ENCODE results near the gene ALKBH5. TPM values are rescaled to one million over a fixed set of nuclear protein-coding genes. Genes with fewer than 3 reads are reported as not detected.
A peak's percentile ranks its signal among the peaks of the same experiment; 100 is the strongest.
"Not testable (repeated sequence)": the region's sequence is repeated elsewhere in the genome, so short reads cannot be mapped to it uniquely, and the experiment has no call there.

ALKBH5 gene
- total RNA-seq, 1 experiment from 2014 or later = 69.5 TPM

DNA sequence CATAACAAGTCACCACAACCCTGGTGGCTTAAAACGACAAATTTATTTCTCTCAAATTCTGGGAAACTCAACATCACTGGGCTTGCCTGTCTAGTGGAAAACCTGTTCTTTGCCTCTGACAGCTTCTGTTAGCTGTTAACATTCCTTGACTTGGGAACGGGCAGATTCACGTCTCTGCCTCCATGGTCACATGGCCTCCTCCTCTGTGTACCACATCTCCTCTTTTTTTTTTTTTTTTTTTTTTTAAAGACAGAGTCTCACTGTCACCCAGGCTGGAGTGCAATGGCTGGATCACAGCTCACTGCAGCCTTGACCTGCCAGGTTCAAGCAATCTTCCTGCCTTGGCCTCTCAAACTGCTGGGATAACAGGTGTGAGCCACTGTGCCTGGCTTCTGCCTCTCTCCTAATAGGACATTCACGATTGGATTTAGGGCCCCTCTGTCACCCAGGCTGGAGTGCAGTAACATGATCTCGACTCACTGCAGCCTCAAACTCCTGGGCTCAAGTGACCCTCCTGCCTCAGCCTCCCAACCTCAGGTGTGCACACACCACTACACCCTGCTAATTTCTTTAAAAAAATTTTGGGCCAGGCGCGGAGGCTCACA, 30.1 kb downstream of the ALKBH5 start:
- H3K36me3 Mint-ChIP-seq (ENCODE audit: insufficient read depth, unreplicated experiment) = peaks cover 27% of the 10 kb centered on the region
- BruUV-seq (replicated peaks) = no TSS peak
- intact Hi-C loops (cut with micrococcal nuclease) = loop anchor here (10.0 kb wide), 1 partner anchor 69 kb away; no protein-coding TSS in a partner anchor

GRCh38 chr17:18216906-18217305, 33.3 kb downstream of the ALKBH5 start:
- not testable (repeated sequence) for H3K27me3 Mint-ChIP-seq (ENCODE audit: insufficient read depth, unreplicated experiment); H3K36me3 Mint-ChIP-seq (ENCODE audit: insufficient read depth, unreplicated experiment); DNase-seq (ENCODE audit: unreplicated experiment); BruUV-seq (replicated peaks); H3K9me3 Mint-ChIP-seq (ENCODE audit: unreplicated experiment); H3K27ac Mint-ChIP-seq (ENCODE audit: low read depth, unreplicated experiment); H3K4me3 Mint-ChIP-seq (ENCODE audit: unreplicated experiment); H3K4me1 Mint-ChIP-seq (ENCODE audit: insufficient read depth, unreplicated experiment)
- ChIA-PET CTCF (interaction anchor here (0.6 to 3.4 kb wide), 13 partner anchors 11 to 196 kb away, joined by 3 to 17 read pairs (median 4); no protein-coding TSS in a partner anchor), POLR2A (interaction anchor here (1.1 to 1.5 kb wide), 2 partner anchors 44 to 98 kb away, joined by 5 to 6 read pairs; partner anchors contain the start of genes MIEF2 and TOP3A)
- intact Hi-C loops (cut with micrococcal nuclease) = loop anchor here (2.0 to 10.0 kb wide), 3 partner anchors 32 to 105 kb away; no protein-coding TSS in a partner anchor

More for the DNA sequence above, 30.1 kb downstream of the ALKBH5 start:
- Mint-ChIP-seq H3K27me3 (ENCODE audit: insufficient read depth, unreplicated experiment) (no peaks in the 10 kb centered on the region), H3K27ac (ENCODE audit: low read depth, unreplicated experiment) (no peak overlapping the region), H3K9me3 (ENCODE audit: unreplicated experiment) (no peaks in the 10 kb centered on the region), H3K4me3 (ENCODE audit: unreplicated experiment) (no peak overlapping the region), H3K4me1 (ENCODE audit: insufficient read depth, unreplicated experiment) (no peaks in the 10 kb centered on the region)
- ChIA-PET CTCF (interaction anchor here (0.6 kb wide), 2 partner anchors 100 to 1063 kb away, joined by 3 read pairs; no protein-coding TSS in a partner anchor), POLR2A (no interaction called here)
- TF ChIP-seq, protein P1, sequence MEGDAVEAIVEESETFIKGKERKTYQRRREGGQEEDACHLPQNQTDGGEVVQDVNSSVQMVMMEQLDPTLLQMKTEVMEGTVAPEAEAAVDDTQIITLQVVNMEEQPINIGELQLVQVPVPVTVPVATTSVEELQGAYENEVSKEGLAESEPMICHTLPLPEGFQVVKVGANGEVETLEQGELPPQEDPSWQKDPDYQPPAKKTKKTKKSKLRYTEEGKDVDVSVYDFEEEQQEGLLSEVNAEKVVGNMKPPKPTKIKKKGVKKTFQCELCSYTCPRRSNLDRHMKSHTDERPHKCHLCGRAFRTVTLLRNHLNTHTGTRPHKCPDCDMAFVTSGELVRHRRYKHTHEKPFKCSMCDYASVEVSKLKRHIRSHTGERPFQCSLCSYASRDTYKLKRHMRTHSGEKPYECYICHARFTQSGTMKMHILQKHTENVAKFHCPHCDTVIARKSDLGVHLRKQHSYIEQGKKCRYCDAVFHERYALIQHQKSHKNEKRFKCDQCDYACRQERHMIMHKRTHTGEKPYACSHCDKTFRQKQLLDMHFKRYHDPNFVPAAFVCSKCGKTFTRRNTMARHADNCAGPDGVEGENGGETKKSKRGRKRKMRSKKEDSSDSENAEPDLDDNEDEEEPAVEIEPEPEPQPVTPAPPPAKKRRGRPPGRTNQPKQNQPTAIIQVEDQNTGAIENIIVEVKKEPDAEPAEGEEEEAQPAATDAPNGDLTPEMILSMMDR (IDR thresholded peaks at IDR 0.05; ENCODE audit: unreplicated experiment) = no peak
- DNase-seq (ENCODE audit: unreplicated experiment) = no peak

DNA sequence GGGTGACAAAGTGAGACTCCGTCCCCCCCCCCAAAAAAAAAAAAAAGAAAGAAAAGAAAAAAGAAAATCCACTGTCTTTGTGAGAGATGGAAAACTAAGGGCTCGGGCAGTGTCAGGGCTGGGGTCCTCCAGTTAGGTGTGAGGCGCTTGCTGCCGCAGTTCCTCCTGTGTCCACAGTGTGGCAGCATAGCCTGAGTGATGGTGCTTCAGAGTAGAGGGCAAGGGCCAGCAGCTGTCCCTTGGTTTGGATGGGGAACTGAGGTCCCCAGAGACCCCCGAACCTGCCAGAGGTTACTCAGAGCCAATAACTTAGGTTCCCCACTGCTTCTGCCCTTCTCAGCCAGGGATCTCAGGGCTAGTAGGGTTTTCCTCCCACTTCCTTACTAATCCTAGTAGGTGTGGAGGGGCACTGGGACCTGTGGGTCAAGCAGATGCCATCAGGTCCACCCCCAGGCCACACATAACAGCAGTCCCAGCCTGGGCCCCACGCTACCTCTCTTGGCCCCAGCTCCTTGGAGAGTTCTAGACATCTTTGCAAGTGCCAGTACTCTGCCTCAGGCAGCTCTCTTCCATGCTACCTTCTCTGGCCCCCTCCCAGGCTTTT, 33.9 kb downstream of the ALKBH5 start:
- no peaks in the 10 kb centered on the region for H3K36me3 Mint-ChIP-seq (ENCODE audit: insufficient read depth, unreplicated experiment)
- H3K4me3 Mint-ChIP-seq (ENCODE audit: unreplicated experiment) = no peak overlapping the region
- H3K9me3 Mint-ChIP-seq (ENCODE audit: unreplicated experiment) = no peaks in the 10 kb centered on the region
- H3K4me1 Mint-ChIP-seq (ENCODE audit: insufficient read depth, unreplicated experiment) = peaks cover 4% of the 10 kb centered on the region
- DNase-seq (ENCODE audit: unreplicated experiment) = peak; percentile 72
- no TSS peak for BruUV-seq (replicated peaks)
- TF ChIP-seq, protein P1 (IDR thresholded peaks at IDR 0.05; ENCODE audit: unreplicated experiment) = peak; percentile 88
- no peaks in the 10 kb centered on the region for H3K27me3 Mint-ChIP-seq (ENCODE audit: insufficient read depth, unreplicated experiment)
- H3K27ac Mint-ChIP-seq (ENCODE audit: low read depth, unreplicated experiment) = no peak overlapping the region
- intact Hi-C loops (cut with micrococcal nuclease) = loop anchor here (2.0 to 10.0 kb wide), 3 partner anchors 31 to 105 kb away; no protein-coding TSS in a partner anchor
- ChIA-PET CTCF (interaction anchor here (0.6 to 3.4 kb wide), 15 partner anchors 11 to 1004 kb away, joined by 3 to 17 read pairs (median 4); no protein-coding TSS in a partner anchor), POLR2A (interaction anchor here (1.1 to 1.5 kb wide), 2 partner anchors 43 to 97 kb away, joined by 5 to 6 read pairs; partner anchors contain the start of genes MIEF2 and TOP3A)

DNA sequence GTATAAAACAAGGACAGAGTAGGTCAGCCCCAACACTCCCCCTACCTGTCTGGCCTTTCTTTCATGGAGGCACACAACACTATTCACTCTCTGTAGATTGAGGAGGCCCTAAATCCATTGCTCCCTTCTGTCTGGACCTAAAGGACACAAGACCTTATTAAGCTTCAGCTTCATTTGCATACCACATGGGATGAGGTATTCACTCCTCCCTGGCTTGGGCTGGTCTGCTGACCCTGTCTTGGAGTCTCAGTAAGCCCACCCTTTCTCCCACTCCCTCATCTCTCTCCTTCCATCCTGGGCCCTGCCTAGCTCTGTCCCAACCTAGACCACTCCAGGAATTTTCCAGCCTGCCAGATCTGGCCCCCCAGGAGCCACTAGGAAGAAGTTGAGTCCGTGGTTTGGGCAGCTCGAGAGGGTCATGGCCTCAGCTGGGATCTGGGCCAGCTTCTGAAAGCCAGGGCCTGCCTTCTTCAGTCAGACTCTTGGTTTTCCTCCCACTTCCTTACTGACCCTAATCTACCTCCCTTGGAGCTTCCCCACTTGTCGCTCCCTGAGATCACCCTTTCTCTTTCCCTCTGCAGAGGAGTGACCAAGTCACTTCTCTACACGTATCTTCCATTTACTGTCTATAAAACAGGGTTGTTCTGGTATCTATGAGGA, 35.3 kb downstream of the ALKBH5 start:
- POLR2A ChIA-PET = interaction anchor here (0.6 kb wide), 1 partner anchor 40 kb away, joined by 3 read pairs; no protein-coding TSS in a partner anchor
- intact Hi-C loops (cut with micrococcal nuclease) = loop anchor here (5.0 to 10.0 kb wide), 2 partner anchors 74 to 103 kb away; no protein-coding TSS in a partner anchor

More for the DNA sequence above, 35.3 kb downstream of the ALKBH5 start:
- TF ChIP-seq, protein P1 (IDR thresholded peaks at IDR 0.05; ENCODE audit: unreplicated experiment) = no peak
- Mint-ChIP-seq H3K9me3 (ENCODE audit: unreplicated experiment) (no peaks in the 10 kb centered on the region), H3K4me3 (ENCODE audit: unreplicated experiment) (no peak overlapping the region), H3K27ac (ENCODE audit: low read depth, unreplicated experiment) (no peak overlapping the region), H3K4me1 (ENCODE audit: insufficient read depth, unreplicated experiment) (peaks cover 4% of the 10 kb centered on the region), H3K36me3 (ENCODE audit: insufficient read depth, unreplicated experiment) (no peaks in the 10 kb centered on the region), H3K27me3 (ENCODE audit: insufficient read depth, unreplicated experiment) (no peaks in the 10 kb centered on the region)
- CTCF ChIA-PET = interaction anchor here (0.9 to 3.4 kb wide), 6 partner anchors 12 to 699 kb away, joined by 3 to 17 read pairs (median 6); no protein-coding TSS in a partner anchor
- no TSS peak for BruUV-seq (replicated peaks)
- DNase-seq (ENCODE audit: unreplicated experiment) = no peak
